ENCODE data around the gene LPCAT4.

The LPCAT4 gene

GRCh38 chr15:34336231-34336990 is 30.6 kb downstream of the LPCAT4 start:
- no peak for DNase-seq

GRCh38 chr15:34335176-34336032 is 31.6 kb downstream of the LPCAT4 start:
- no peak for DNase-seq

GRCh38 chr15:34334672-34335071 is 32.3 kb downstream of the LPCAT4 start:
- no peak for DNase-seq

GRCh38 chr15:34332553-34333120 is 34.4 kb downstream of the LPCAT4 start:
- no peak for DNase-seq

- no peak for DNase-seq
Observed at GRCh38 chr15:34331809-34332208, 35.2 kb downstream of the LPCAT4 start.

GRCh38 chr15:34330279-34330678 is 36.7 kb downstream of the LPCAT4 start:
- DNase-seq: no peak

GRCh38 chr15:34329006-34329405 is 38.0 kb downstream of the LPCAT4 start:
- DNase-seq: no peak

GRCh38 chr15:34327906-34328305 is 39.1 kb downstream of the LPCAT4 start:
- no peak for DNase-seq

- DNase-seq: no peak
Observed at GRCh38 chr15:34325368-34325767, 41.6 kb downstream of the LPCAT4 start.

- DNase-seq: no peak
Observed at GRCh38 chr15:34324933-34325332, 42.1 kb downstream of the LPCAT4 start.

- DNase-seq: no peak
Observed at GRCh38 chr15:34323217-34323616, 43.8 kb downstream of the LPCAT4 start.

GRCh38 chr15:34318277-34319079 is 48.5 kb downstream of the LPCAT4 start:
- peak; percentile 26 for DNase-seq

- no peak for DNase-seq
Observed at GRCh38 chr15:34314491-34315490, 52.2 kb downstream of the LPCAT4 start.

- no peak for DNase-seq
Observed at GRCh38 chr15:34311563-34311962, 55.4 kb downstream of the LPCAT4 start.
